LNCaP clone FGC (cell line): ENCODE results near the gene RALGAPA2.

ENCODE experiments used
- DNase-seq: peaks from one replicate; pipeline ENCODE4 v3.0.0-alpha.2; 2011; ENCODE audit warnings: low read depth
- H3K4me3 ChIP-seq: 2 replicates; pipeline ENCODE4 v1.5.1; 2011; ENCODE audit warnings: mild to moderate bottlenecking, low read depth, low read length, control low read depth
- CTCF ChIP-seq: IDR thresholded peaks from 2 replicates; pipeline ENCODE4 v1.5.1; 2012; ENCODE audit warnings: mild to moderate bottlenecking; ENCODE audit not compliant: control insufficient read depth, insufficient read depth; ENCODE audit errors: extremely low read depth

Gene RALGAPA2

GRCh38 chr20:20680991-20681508 lies 31.4 kb downstream of the RALGAPA2 start:
- no peak for DNase-seq

GRCh38 chr20:20679316-20679715 lies 33.1 kb downstream of the RALGAPA2 start:
- no peak for TF ChIP-seq CTCF
- DNase-seq, result no peak
- no peak overlapping the region for H3K4me3 ChIP-seq

More at GRCh38 chr20:20680991-20681508, 31.4 kb downstream of the RALGAPA2 start:
- H3K4me3 ChIP-seq, result no peak overlapping the region
- no peak for TF ChIP-seq CTCF

GRCh38 chr20:20677186-20677585 lies 35.3 kb downstream of the RALGAPA2 start:
- H3K4me3 ChIP-seq, result no peak overlapping the region
- TF ChIP-seq CTCF, result no peak
- no peak for DNase-seq

- TF ChIP-seq CTCF, result no peak
- DNase-seq, result no peak
- H3K4me3 ChIP-seq, result no peak overlapping the region
Measured at GRCh38 chr20:20668639-20669038, 43.8 kb downstream of the RALGAPA2 start.

- H3K4me3 ChIP-seq, result no peak overlapping the region
- no peak for TF ChIP-seq CTCF
- no peak for DNase-seq
Measured at GRCh38 chr20:20666359-20666758, 46.1 kb downstream of the RALGAPA2 start.

- no peak for TF ChIP-seq CTCF
- no peak for DNase-seq
- no peak overlapping the region for H3K4me3 ChIP-seq
Measured at GRCh38 chr20:20665606-20666332, 46.7 kb downstream of the RALGAPA2 start.
